ENCODE results near the gene VPS37D. TPM values are rescaled to one million over a fixed set of nuclear protein-coding genes. Genes with fewer than 3 reads are reported as not detected.

The VPS37D gene
- polyA plus RNA-seq, 1 donor (not counting 4 experiments of a cell fraction or from before 2014, with no cell fraction given) = 0.81 TPM

- Histone ChIP-seq H2AFZ (ENCODE audit: control insufficient read depth, low read length) (no peak overlapping the region), H3K36me3 (ENCODE audit: control insufficient read depth in 2 of 2, extremely low read depth in 1 of 2, insufficient read depth in 2 of 2, low read length in 2 of 2) (peaks cover 10 to 12% of the 10 kb centered on the region in 2 experiments), H3K79me2 (ENCODE audit: control insufficient read depth, insufficient read depth, low read length) (peaks cover 47% of the 10 kb centered on the region), H3K9me1 (ENCODE audit: control insufficient read depth, extremely low read depth, insufficient read depth, low read length) (peaks cover 14% of the 10 kb centered on the region), H3K9me3 (ENCODE audit: control insufficient read depth, low read depth, low read length) (no peaks in the 10 kb centered on the region), H3K9ac (ENCODE audit: control insufficient read depth, extremely low read depth, insufficient read depth, low read length) (peak overlapping the region; percentile 89), H4K20me1 (ENCODE audit: control insufficient read depth, extremely low read depth, insufficient read depth, low read length) (peaks cover 31% of the 10 kb centered on the region), H3K4me2 (ENCODE audit: control insufficient read depth, extremely low read depth, insufficient read depth, low read depth, low read length) (peak overlapping the region; percentile 96), H3K27me3 (ENCODE audit: control insufficient read depth, extremely low read depth, insufficient read depth, low read length) (no peaks in the 10 kb centered on the region), H3K4me3 (ENCODE audit: control insufficient read depth in 2 of 3, extremely low read depth in 1 of 3, insufficient read depth in 2 of 3, low read depth in 1 of 3, low read length in 3 of 3) (peak overlapping the region; percentile 85 to 95 (median 93)), H3K27ac (ENCODE audit: control insufficient read depth, insufficient read depth, low read length) (peak overlapping the region; percentile 83), H3K4me1 (ENCODE audit: control insufficient read depth, extremely low read depth, insufficient read depth, low read length) (peaks cover 33% of the 10 kb centered on the region)
- FAIRE-seq (no peak), DNase-seq (ENCODE audit: low read depth, low spot score) (no peak)
- dilution Hi-C loops (cut with MboI; ENCODE audit: extremely low pct_ligation_motif_present, low sequenced_read_pairs) = no loop called here
- no peak for TF ChIP-seq EZH2 (IDR thresholded peaks at IDR 0.05; ENCODE audit: low read length)
- TF ChIP-seq CTCF (optimal IDR thresholded peaks at IDR 0.05 in 1 of 3, IDR thresholded peaks at IDR 0.05 in 1 of 3, conservative IDR thresholded peaks at IDR 0.05 in 1 of 3; ENCODE audit: extremely low read depth in 1 of 3, insufficient read depth in 2 of 3, low read length in 3 of 3) = no peak
Observed at GRCh38 chr7:73718438-73718881, 50.8 kb downstream of the VPS37D start.

GRCh38 chr7:73718905-73719805 lies 51.5 kb downstream of the VPS37D start, which contains the start of gene STX1A:
Gene STX1A (minus strand): TSS chr7:73719669. CDS start chr7:73719631, 38 bp downstream.
- Histone ChIP-seq H3K27ac (ENCODE audit: control insufficient read depth, insufficient read depth, low read length) (peak within 1 kb of the TSS; percentile 83), H3K9me1 (ENCODE audit: control insufficient read depth, extremely low read depth, insufficient read depth, low read length) (peaks cover 10% of the 10 kb centered on the region), H3K4me2 (ENCODE audit: control insufficient read depth, extremely low read depth, insufficient read depth, low read depth, low read length) (peak within 1 kb of the TSS; percentile 96), H3K4me1 (ENCODE audit: control insufficient read depth, extremely low read depth, insufficient read depth, low read length) (peaks cover 33% of the 10 kb centered on the region), H3K27me3 (ENCODE audit: control insufficient read depth, extremely low read depth, insufficient read depth, low read length) (no peaks in the 10 kb centered on the region), H3K79me2 (ENCODE audit: control insufficient read depth, insufficient read depth, low read length) (peaks cover 42% of the 10 kb centered on the region), H3K9me3 (ENCODE audit: control insufficient read depth, low read depth, low read length) (no peaks in the 10 kb centered on the region), H3K4me3 (ENCODE audit: control insufficient read depth in 2 of 3, extremely low read depth in 1 of 3, insufficient read depth in 2 of 3, low read depth in 1 of 3, low read length in 3 of 3) (peak within 1 kb of the TSS; percentile 85 to 95 (median 93)), H3K9ac (ENCODE audit: control insufficient read depth, extremely low read depth, insufficient read depth, low read length) (peak within 1 kb of the TSS; percentile 89), H4K20me1 (ENCODE audit: control insufficient read depth, extremely low read depth, insufficient read depth, low read length) (peaks cover 25% of the 10 kb centered on the region), H2AFZ (ENCODE audit: control insufficient read depth, low read length) (no peak within 1 kb of the TSS), H3K36me3 (ENCODE audit: control insufficient read depth in 2 of 2, extremely low read depth in 1 of 2, insufficient read depth in 2 of 2, low read length in 2 of 2) (peaks cover 6 to 8% of the 10 kb centered on the region in 2 experiments)
- dilution Hi-C loops (cut with MboI; ENCODE audit: extremely low pct_ligation_motif_present, low sequenced_read_pairs) = no loop called here
- DNase-seq (ENCODE audit: low read depth, low spot score) (no peak), FAIRE-seq (no peak)
- TF ChIP-seq EZH2 (IDR thresholded peaks at IDR 0.05; ENCODE audit: low read length) (no peak), CTCF (optimal IDR thresholded peaks at IDR 0.05 in 1 of 3, IDR thresholded peaks at IDR 0.05 in 1 of 3, conservative IDR thresholded peaks at IDR 0.05 in 1 of 3; ENCODE audit: extremely low read depth in 1 of 3, insufficient read depth in 2 of 3, low read length in 3 of 3) (no peak)
